GM10266 (cell line): ENCODE measurements around the gene TGFBR1.

Experiments
- DNase-seq: peaks from one replicate; pipeline ENCODE4 v3.0.0; 2012; ENCODE audit errors: extremely low spot score
- CTCF ChIP-seq: IDR thresholded peaks from 2 replicates; pipeline ENCODE4 v1.5.1; 2012; ENCODE audit warnings: mild to moderate bottlenecking, low read depth; ENCODE audit not compliant: control insufficient read depth, insufficient read depth; ENCODE audit errors: missing control alignments

Gene TGFBR1

GRCh38 chr9:99071313-99072039, 33.4 kb upstream of the TGFBR1 start:
- TF ChIP-seq CTCF, result no peak
- no peak for DNase-seq

GRCh38 chr9:99072040-99072394, 32.9 kb upstream of the TGFBR1 start:
- no peak for DNase-seq
- TF ChIP-seq CTCF, result no peak

- DNase-seq, result no peak
- TF ChIP-seq CTCF, result no peak
Measured at GRCh38 chr9:99073347-99073746, 31.6 kb upstream of the TGFBR1 start.

GRCh38 chr9:99073985-99074901, 30.7 kb upstream of the TGFBR1 start:
- TF ChIP-seq CTCF, result no peak

GRCh38 chr9:99074902-99075245, 30.0 kb upstream of the TGFBR1 start:
- no peak for DNase-seq
- TF ChIP-seq CTCF, result no peak

More at GRCh38 chr9:99073985-99074901, 30.7 kb upstream of the TGFBR1 start:
- no peak for DNase-seq

- TF ChIP-seq CTCF, result no peak
- no peak for DNase-seq
Measured at GRCh38 chr9:99075246-99075912, 29.5 kb upstream of the TGFBR1 start.
